ENCODE data around the gene HIGD1B.

- no peak for TF ChIP-seq CTCF (IDR thresholded peaks at IDR 0.05)
- no peak for TF ChIP-seq POLR2A (IDR thresholded peaks at IDR 0.05)
- TF ChIP-seq POLR2AphosphoS5 (IDR thresholded peaks at IDR 0.05), result no peak
- TF ChIP-seq EP300 (IDR thresholded peaks at IDR 0.05), result no peak
These were observed 32.4 kb downstream of the HIGD1B start for GRCh38 chr17:44880062-44880461.
